ENCODE measurements around the gene SCFD1.

The SCFD1 gene

DNA sequence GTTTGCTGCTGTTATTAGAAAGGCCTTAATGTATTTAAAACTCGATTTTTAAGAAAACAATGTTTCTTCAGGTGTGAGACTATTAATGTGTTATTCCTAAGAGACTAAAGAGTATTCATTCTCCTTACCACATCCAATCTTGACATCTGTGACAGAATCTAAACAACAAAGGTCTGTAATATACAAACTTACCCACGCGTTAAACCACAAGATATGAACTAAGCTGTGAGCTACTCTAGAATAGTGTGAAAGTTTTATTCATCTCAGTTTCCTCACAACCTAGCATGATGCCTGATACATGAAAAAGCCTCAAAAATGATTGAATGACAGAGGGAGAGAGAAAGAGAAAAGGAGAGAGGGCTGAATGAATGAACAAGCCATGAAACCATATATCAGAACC is 135.0 kb downstream of the SCFD1 start:
- DNase-seq (ENCODE audit: low read depth), result no peak

DNA sequence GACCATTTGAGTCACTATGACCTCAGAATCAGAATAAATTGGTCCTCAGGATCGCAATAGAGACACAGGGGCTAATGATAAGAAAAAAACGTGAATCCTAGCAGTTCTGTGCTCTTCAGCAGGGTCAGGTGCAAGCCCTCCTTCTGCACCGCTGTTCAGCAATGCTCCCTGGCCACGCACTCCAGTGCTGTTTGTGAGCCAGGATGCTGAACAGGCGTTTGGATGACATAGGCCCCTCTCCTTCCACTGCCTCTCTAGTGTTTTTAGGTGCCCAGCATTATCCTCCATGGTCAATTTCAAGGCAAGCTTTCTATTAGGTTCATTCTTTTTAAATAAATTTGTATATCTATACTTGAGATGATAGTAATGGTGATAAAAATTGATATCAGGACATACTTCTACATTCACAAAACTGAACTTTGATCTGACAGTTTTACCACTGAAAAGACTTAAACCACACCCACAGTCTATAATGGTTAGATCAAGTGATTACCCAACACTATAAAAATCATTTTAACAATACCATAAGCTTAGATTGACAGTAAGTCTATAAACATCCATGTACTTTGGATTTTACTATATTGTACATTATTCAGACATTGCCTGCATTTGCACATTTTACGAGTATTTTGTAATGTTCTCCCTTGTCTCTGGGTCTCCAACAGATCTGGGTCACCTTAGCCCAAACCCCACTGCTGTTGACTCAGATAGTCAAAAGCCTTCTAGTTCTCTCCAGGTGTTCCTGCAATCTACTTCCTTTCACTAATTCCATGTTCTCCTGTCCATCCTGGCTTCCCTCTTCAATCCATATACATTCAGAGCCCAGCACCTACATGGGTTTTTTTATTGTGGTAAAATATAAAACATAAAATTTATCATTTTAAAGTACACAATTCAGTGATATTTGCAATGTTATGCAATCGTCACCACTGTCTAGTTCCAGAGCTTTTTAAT is 137.3 kb downstream of the SCFD1 start:
- no peak for DNase-seq (ENCODE audit: low read depth)

DNA sequence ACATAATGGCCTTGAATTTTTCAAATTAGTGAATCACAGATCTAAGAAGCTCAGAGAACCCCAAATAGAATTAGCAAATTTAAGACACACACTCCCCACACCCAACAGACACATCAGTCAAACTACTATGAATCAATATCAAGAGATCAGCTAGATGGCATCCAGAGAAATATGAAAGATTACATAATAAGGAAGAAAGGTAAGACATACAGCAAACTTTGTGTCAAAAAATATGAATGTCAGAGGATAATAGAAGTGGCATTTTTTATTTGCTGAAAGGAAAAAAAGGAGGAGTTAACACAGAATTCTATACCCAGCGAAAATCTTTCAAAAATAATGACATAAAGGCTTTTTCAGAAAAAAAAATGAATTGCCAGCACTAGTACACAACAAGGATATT is 141.8 kb downstream of the SCFD1 start:
- DNase-seq (ENCODE audit: low read depth), result no peak

DNA sequence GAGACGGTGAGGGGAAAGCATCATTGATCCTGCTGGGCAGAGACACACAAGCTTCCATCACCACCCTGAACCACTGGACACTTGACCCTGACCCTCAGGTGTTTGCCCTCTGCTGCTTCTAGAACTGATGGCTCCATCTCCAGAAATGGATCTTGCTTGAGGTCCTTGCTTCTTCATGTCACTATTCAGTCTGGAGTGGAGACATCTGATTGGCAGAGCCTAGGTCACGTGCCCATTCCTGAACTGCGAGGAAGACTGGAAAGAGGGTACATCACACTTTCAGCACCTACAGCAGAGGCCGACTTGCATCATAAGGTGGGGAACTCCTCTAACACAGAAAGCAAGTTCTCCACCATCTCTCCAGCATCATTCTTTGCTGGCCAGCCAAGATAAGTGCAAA is 145.5 kb downstream of the SCFD1 start:
- DNase-seq (ENCODE audit: low read depth), result no peak

DNA sequence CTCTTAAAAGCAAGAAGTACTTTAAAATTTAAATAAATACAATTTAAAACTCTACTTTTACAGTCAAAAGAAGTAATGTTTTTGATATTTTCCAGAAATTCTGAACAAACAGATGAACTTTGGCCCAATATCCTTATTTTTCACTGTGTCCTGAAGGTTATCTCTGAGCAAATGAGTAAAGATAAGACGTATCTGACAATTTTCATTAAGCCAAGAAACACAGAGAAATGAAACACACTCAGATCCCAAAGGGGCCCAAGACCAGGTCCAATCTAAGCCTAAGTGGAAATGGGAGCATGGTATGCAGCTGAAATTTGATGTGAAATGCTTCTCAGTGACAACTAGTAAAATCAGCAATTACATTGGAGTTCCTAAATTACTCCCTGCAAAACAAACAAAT is 146.7 kb downstream of the SCFD1 start:
- no peak for DNase-seq (ENCODE audit: low read depth)

DNA sequence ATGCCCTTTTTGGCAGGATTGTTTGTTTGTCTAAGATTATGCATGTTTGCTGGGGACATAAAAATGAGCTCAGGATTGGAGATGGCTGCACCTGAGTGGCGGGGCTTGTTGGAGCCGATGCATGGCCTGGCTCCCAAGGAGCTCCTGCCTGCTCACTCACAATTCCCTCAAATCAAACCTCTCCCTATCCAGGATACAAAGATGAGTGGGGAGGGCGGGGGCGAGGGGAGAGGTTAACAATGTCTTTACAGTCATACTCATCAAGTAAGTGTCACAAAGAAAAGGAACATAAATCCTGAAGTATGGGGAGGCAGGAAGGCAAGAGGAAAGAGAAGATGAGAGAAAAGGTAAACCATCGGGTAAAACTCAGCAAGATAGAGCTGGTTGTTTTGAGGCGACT is 148.3 kb downstream of the SCFD1 start:
- DNase-seq (ENCODE audit: low read depth), result no peak

DNA sequence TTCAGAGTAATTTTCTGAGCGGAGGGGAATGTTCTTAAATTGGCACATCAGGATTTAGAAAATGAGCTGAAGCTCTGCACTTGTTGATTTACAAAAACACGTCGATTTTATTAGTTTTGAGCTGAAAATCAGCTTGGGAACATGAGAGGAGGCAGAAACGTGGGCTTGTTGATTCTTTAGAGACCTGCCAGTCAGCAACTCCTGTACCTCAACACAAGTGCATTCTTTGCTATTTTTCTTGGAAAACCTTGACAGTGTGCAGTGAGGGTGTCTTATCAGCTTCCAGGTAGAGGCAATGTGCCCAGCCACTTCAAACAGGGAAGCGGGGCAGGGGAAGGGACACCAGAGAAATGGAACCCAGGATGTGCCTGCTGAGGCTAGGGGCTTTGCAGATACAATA is 149.5 kb downstream of the SCFD1 start:
- DNase-seq (ENCODE audit: low read depth), result no peak

DNA sequence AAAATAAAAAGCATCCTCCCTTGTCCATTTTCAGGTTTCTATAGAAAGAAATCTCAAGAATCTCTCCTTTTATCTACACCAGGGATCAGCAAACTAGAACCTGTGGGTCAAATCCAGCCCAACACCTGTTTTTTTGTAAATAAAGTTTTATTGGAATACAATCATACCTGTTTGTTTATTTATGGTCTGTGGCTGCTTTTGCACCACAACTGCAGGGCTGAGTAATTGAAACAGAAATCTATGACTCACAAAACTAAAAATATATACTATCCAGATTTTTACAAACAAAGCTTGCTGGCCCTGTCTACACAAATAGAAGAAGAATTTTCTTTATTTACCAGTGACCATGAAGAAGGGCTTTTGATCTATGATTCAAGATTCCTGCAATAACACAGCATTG is 157.1 kb downstream of the SCFD1 start:
- DNase-seq (ENCODE audit: low read depth), result no peak
